ENCODE measurements around the gene CLEC4C.
"Not testable (repeated sequence)": the region's sequence is repeated elsewhere in the genome, so short reads cannot be mapped to it uniquely, and the experiment has no call there.

CLEC4C gene

GRCh38 chr12:7747246-7747645 is at the start of gene CLEC4C:
Gene CLEC4C (minus strand): TSS chr12:7747375. CDS start chr12:7747348, 27 bp downstream.
- DNase-seq: no peak

GRCh38 chr12:7793211-7793610 is 46.0 kb upstream of the CLEC4C start:
- DNase-seq: no peak

- DNase-seq: not testable (repeated sequence)
Observed at GRCh38 chr12:7788884-7789528, 41.8 kb upstream of the CLEC4C start, which contains the start of gene NANOG. Gene NANOG (plus strand): TSS chr12:7789402. CDS start chr12:7789615, 213 bp downstream.

- DNase-seq: no peak
Observed at GRCh38 chr12:7788294-7788660, 41.1 kb upstream of the CLEC4C start.

GRCh38 chr12:7787574-7788293 is 40.6 kb upstream of the CLEC4C start:
- no peak for DNase-seq

DNA sequence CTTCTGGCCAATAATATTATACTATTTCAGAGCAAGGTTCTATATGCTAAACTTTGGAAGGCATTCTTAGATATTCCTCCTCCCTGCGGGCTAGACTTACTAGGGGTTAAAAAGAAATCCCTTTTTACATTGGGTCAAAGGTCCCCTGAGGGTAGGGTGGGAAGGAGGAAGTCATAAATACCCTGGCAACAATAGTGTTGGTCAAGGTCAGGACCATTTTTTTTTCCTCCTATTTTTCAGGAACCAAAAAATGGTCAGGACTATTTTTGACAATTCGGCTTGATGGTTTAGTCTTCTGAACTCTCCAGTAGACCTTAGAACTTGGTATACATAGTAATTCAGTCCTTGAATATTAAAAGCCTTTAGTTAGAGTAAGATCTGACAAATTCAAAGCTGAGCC is 37.5 kb upstream of the CLEC4C start:
- no peak for DNase-seq

- not testable (repeated sequence) for DNase-seq
Observed at GRCh38 chr12:7783433-7783832, 36.3 kb upstream of the CLEC4C start.

- no peak for DNase-seq
Observed at GRCh38 chr12:7782055-7782454, 34.9 kb upstream of the CLEC4C start.

GRCh38 chr12:7781274-7781673 is 34.1 kb upstream of the CLEC4C start:
- no peak for DNase-seq

GRCh38 chr12:7769999-7770398 is 22.8 kb upstream of the CLEC4C start:
- DNase-seq: no peak

GRCh38 chr12:7758766-7759140 is 11.6 kb upstream of the CLEC4C start:
- DNase-seq: no peak

DNA sequence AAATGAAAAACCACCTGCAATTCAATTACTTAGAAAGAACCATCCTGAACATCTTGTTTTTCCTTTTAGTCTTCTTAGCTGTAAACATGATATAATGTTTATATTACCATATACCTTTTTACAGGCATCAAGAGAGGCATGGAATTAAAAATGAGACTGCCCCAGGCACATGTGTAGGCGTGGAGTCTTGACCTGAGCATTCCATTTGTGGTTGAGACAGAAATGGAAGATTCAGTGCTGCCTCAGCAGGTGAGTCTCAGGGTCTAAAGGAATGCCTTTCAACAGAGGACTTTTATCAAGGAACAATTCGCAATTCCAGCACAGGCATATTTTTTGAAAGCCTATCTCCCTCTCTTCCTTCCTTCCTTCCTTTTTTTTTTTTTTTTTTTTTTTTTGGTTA is 9.8 kb upstream of the CLEC4C start:
- DNase-seq: no peak

DNA sequence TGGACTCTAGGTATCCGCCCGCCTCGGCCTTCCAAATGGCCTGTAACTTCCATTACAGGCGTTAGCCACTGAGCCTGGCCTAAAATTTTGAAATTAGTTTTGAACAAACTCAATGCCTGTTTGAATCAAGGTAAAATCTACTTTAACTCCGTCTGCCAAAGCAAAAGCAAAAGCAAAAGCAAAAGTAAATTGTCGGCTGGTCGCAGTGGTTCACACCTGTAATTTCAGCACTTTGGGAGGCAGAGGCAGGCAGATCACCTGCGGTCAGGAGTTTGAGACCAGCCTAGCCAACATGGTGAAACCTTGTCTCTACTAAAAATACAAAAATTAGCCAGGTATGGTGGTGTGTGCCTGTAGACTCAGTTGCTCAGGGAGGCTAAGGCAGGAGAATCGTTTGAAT is 8.5 kb upstream of the CLEC4C start:
- DNase-seq: not testable (repeated sequence)

- DNase-seq: not testable (repeated sequence)
Observed at GRCh38 chr12:7751941-7752922, 5.1 kb upstream of the CLEC4C start.

GRCh38 chr12:7751394-7751793 is 4.2 kb upstream of the CLEC4C start:
- DNase-seq: no peak

GRCh38 chr12:7750350-7750749 is 3.2 kb upstream of the CLEC4C start:
- no peak for DNase-seq

DNA sequence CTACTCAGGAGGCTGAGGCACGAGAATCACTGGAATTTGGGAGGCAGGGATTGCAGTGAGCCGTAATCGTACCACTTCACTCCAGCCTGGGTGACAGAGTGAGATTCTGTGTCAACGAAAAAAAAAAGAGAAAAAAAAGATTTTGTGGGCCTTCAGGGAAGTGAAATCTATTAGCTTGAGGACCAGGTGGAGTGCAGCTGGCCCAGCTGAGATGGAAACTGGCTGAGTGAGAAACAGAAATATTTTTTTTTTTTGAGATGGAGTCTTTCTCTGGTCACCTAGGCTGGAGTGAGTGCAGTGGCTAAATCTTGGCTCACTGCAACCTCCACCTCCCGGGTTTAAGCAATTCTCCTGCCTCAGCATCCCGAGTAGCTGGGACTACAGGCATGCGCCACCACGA is 2.3 kb upstream of the CLEC4C start:
- DNase-seq: no peak

GRCh38 chr12:7748852-7749251 is 1.7 kb upstream of the CLEC4C start:
- no peak for DNase-seq

GRCh38 chr12:7732993-7733392 is 14.2 kb downstream of the CLEC4C start:
- no peak for DNase-seq

DNA sequence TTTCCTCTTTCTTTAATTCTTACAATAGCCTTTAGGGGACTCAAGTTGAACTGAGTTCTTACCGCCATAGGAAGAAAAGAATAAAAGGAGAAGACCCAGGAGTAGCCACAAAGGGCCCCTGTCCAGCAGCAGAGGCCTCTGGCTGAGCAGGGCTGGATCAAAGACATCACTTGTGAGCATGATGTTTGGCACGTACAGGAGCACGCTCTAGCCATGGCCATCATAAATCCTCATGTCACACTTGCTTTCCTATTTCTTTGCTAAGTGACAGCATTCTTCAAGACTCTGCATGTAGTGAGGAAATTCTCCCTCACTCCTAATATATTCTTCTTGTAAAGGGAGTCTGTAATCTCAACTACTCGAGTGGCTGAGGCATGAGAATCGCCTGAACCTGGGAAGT is 15.7 kb downstream of the CLEC4C start:
- no peak for DNase-seq

- DNase-seq: not testable (repeated sequence)
Observed at GRCh38 chr12:7730984-7731383, 16.2 kb downstream of the CLEC4C start.

GRCh38 chr12:7729746-7730145 is 17.4 kb downstream of the CLEC4C start:
- DNase-seq: no peak

GRCh38 chr12:7723926-7724325 is 23.2 kb downstream of the CLEC4C start:
- DNase-seq: no peak

Measured in NCI-H1436 (cell line).